ENCODE results near the gene ILK. TPM values are rescaled to one million over a fixed set of nuclear protein-coding genes. Genes with fewer than 3 reads are reported as not detected.

Gene ILK
- total RNA-seq, 1 experiment from 2014 or later = 73.5 TPM

DNA sequence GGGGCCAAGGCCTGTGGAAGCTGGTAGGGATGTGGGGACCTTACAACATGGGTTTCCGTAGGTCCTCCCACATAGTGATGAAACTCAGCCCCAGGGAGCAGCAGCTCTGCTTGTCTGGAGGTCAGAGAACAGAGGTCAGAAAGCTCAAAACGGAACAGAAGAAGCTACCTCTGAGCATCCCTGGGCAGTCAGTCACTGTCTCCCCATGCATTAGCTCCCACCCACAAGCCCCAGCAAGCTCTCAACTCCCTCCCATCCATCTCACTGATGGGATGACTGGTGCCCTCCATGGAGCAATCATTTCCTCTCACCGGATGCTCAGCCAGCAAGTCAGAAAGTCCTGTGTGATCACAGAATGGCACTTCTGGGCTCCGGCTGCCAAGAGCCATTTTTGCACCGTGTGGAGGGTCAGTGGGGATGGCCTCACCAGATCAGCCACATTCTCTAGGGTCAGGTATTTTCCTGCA, 13.8 kb downstream of the ILK start:
- ChIA-PET RAD21 (ENCODE audit: low non-redundant PET in 1 of 2, low total read pairs in 2 of 2, uncharacterized antibody in 2 of 2, unreplicated experiment in 2 of 2) (no interaction called here), POLR2A (no interaction called here), CTCF (no interaction called here)
- no peak overlapping the region for H3K4me2 ChIP-seq (ENCODE audit: low read length)
- no peak overlapping the region for H2AFZ ChIP-seq (ENCODE audit: low read depth, low read length, poor library complexity, severe bottlenecking)
- TF ChIP-seq JUND (IDR thresholded peaks at IDR 0.05) (no peak), POLR2AphosphoS5 (IDR thresholded peaks at IDR 0.05; ENCODE audit: low read depth, low read length) (no peak), POLR2A (IDR thresholded peaks at IDR 0.05; ENCODE audit: borderline replicate concordance, extremely low read depth, insufficient read depth, insufficient read length) (no peak), YY1 (IDR thresholded peaks at IDR 0.05; ENCODE audit: extremely low read depth, insufficient replicate concordance, low read depth, low read length) (no peak)
- TF ChIP-seq, protein P1, sequence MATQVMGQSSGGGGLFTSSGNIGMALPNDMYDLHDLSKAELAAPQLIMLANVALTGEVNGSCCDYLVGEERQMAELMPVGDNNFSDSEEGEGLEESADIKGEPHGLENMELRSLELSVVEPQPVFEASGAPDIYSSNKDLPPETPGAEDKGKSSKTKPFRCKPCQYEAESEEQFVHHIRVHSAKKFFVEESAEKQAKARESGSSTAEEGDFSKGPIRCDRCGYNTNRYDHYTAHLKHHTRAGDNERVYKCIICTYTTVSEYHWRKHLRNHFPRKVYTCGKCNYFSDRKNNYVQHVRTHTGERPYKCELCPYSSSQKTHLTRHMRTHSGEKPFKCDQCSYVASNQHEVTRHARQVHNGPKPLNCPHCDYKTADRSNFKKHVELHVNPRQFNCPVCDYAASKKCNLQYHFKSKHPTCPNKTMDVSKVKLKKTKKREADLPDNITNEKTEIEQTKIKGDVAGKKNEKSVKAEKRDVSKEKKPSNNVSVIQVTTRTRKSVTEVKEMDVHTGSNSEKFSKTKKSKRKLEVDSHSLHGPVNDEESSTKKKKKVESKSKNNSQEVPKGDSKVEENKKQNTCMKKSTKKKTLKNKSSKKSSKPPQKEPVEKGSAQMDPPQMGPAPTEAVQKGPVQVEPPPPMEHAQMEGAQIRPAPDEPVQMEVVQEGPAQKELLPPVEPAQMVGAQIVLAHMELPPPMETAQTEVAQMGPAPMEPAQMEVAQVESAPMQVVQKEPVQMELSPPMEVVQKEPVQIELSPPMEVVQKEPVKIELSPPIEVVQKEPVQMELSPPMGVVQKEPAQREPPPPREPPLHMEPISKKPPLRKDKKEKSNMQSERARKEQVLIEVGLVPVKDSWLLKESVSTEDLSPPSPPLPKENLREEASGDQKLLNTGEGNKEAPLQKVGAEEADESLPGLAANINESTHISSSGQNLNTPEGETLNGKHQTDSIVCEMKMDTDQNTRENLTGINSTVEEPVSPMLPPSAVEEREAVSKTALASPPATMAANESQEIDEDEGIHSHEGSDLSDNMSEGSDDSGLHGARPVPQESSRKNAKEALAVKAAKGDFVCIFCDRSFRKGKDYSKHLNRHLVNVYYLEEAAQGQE (IDR thresholded peaks at IDR 0.05; ENCODE audit: low read depth) = no peak
- H3K79me2 ChIP-seq (ENCODE audit: insufficient read depth, low read length) = peaks cover 11% of the 10 kb centered on the region; the same call in 1 of the 2 replicates
- no peak overlapping the region for H3K27ac ChIP-seq (ENCODE audit: low read depth, low read length)
- DNase-seq (ENCODE audit: low read depth, low spot score) (no peak), ATAC-seq (no peak)
- H3K4me1 ChIP-seq (ENCODE audit: control insufficient read depth in 1 of 2, insufficient read depth in 2 of 2, low read length in 2 of 2) = peaks cover 5 to 24% of the 10 kb centered on the region in 2 experiments; a peak in 3 of 4 replicates
- no peaks in the 10 kb centered on the region for H3K27me3 ChIP-seq (ENCODE audit: insufficient read depth, low read length)
- H3K36me3 ChIP-seq (ENCODE audit: control insufficient read depth in 1 of 2, insufficient read depth in 2 of 2, low read length in 2 of 2) = peaks cover 0 to 4% of the 10 kb centered on the region in 2 experiments; a peak in 1 of 4 replicates
- H3K9me3 ChIP-seq (ENCODE audit: control insufficient read depth in 1 of 2, insufficient read depth in 1 of 2, low read depth in 1 of 2, low read length in 2 of 2) = no peaks in the 10 kb centered on the region
- no TSS peak for BruUV-seq (replicated peaks)
- no peak overlapping the region for H3K4me3 ChIP-seq (replicated peaks in 1 of 2; ENCODE audit: low read depth in 1 of 2, low read length in 2 of 2)
- no peaks in the 10 kb centered on the region for H4K20me1 ChIP-seq (ENCODE audit: insufficient read depth)
- H3K9ac ChIP-seq (ENCODE audit: low read length) = no peak overlapping the region
- intact Hi-C loops (cut with micrococcal nuclease) = no loop called here
- H3K9me2 ChIP-seq (ENCODE audit: insufficient read depth) = no peaks in the 10 kb centered on the region

Measured in HCT116 (cell line).